Measurements from ENCODE around the gene TRIM13. TPM values are rescaled to one million over a fixed set of nuclear protein-coding genes. Genes with fewer than 3 reads are reported as not detected.
A peak's percentile ranks its signal among the peaks of the same experiment; 100 is the strongest.

Gene TRIM13
- polyA plus RNA-seq, 3 donors: 5.8 to 14.1 (median 6.1) TPM

DNA sequence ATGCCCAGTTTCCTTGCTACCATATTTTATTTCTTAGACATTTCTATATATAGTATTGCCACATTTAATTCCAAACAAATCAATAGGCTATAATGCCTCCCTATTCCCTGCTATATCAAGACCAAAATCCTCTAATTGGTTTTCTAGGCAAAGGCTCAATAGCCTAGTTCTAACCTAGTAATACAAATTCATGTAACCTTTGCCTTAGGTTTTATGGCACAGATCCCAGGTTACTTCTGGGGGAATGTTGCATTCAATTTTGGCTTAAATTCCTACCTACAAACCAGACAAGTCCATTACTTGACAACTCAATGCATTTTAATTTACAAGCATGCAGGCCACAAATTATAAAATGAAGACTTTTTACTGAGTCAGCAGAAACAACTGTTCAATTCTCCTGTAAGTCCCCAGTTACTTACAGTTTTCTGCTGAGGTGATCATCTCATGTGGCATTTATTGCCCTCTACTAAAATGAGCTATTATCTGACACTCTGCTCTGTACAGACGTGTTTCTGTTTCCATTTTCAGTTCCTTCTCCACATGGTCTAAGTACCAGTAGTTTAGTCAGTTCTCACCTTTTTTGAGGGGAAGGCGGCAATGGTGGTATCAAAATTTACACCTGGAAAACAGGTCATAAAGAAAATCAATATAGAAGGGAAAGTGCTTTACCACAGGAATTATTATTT lies 30.1 kb downstream of the TRIM13 start:
- peaks cover 23% of the 10 kb centered on the region for H3K79me2 ChIP-seq (ENCODE audit: insufficient read depth, low read length)
- H3K36me3 Mint-ChIP-seq: peaks cover 53 to 62% of the 10 kb centered on the region in 2 donors
- no peak overlapping the region for H2AFZ ChIP-seq (ENCODE audit: insufficient read depth, low read depth, low read length, poor library complexity, severe bottlenecking)
- no peak overlapping the region for H3K4me3 ChIP-seq (replicated peaks in 1 of 3; ENCODE audit: low read depth in 2 of 3, low read length in 3 of 3)
- H3K4me1 ChIP-seq (ENCODE audit: control insufficient read depth in 1 of 2, insufficient read depth in 2 of 2, low read length in 2 of 2): no peaks in the 10 kb centered on the region
- H3K4me3 Mint-ChIP-seq: no peak overlapping the region
- no peak overlapping the region for H3K9ac ChIP-seq (ENCODE audit: insufficient read depth, low read length, poor library complexity, severe bottlenecking)
- no peaks in the 10 kb centered on the region for H3K27me3 ChIP-seq (ENCODE audit: control insufficient read depth in 2 of 2, insufficient read depth in 2 of 2, low read length in 2 of 2)
- TF ChIP-seq, protein P1, sequence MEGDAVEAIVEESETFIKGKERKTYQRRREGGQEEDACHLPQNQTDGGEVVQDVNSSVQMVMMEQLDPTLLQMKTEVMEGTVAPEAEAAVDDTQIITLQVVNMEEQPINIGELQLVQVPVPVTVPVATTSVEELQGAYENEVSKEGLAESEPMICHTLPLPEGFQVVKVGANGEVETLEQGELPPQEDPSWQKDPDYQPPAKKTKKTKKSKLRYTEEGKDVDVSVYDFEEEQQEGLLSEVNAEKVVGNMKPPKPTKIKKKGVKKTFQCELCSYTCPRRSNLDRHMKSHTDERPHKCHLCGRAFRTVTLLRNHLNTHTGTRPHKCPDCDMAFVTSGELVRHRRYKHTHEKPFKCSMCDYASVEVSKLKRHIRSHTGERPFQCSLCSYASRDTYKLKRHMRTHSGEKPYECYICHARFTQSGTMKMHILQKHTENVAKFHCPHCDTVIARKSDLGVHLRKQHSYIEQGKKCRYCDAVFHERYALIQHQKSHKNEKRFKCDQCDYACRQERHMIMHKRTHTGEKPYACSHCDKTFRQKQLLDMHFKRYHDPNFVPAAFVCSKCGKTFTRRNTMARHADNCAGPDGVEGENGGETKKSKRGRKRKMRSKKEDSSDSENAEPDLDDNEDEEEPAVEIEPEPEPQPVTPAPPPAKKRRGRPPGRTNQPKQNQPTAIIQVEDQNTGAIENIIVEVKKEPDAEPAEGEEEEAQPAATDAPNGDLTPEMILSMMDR (IDR thresholded peaks at IDR 0.05): no peak
- intact Hi-C loops (cut with micrococcal nuclease): no loop called here
- H3K4me2 ChIP-seq (replicated peaks; ENCODE audit: extremely low read depth, low read length, poor library complexity, severe bottlenecking): no peak overlapping the region
- WGBS (ENCODE audit: insufficient coverage): no CpG with 5 or more reads among the region's 2 CpGs
- H3K27me3 Mint-ChIP-seq (ENCODE audit: low read depth in 3 of 3): no peaks in the 10 kb centered on the region
- H3K27ac Mint-ChIP-seq: peak overlapping the region in 1 of 7 donors; percentile 63
- no peak for DNase-seq
- H3K4me1 Mint-ChIP-seq: no peaks in the 10 kb centered on the region
- peaks cover 0 to 2% (median 0%) of the 10 kb centered on the region in 7 donors for H3K9me3 Mint-ChIP-seq
- peaks cover 39 to 74% of the 10 kb centered on the region in 2 donors for H3K36me3 ChIP-seq (replicated peaks in 1 of 2; ENCODE audit: control insufficient read depth in 1 of 2, insufficient read depth in 2 of 2, low read length in 2 of 2)
- H3K9me3 ChIP-seq (replicated peaks in 1 of 2; ENCODE audit: control insufficient read depth in 1 of 2, insufficient read depth in 1 of 2, low read length in 2 of 2): no peaks in the 10 kb centered on the region
- H3K27ac ChIP-seq (ENCODE audit: low read depth in 1 of 2, low read length in 2 of 2): peak overlapping the region in 1 of 2 donors; percentile 0
- peaks cover 44% of the 10 kb centered on the region for H4K20me1 ChIP-seq (ENCODE audit: insufficient read depth, low read length)

DNA sequence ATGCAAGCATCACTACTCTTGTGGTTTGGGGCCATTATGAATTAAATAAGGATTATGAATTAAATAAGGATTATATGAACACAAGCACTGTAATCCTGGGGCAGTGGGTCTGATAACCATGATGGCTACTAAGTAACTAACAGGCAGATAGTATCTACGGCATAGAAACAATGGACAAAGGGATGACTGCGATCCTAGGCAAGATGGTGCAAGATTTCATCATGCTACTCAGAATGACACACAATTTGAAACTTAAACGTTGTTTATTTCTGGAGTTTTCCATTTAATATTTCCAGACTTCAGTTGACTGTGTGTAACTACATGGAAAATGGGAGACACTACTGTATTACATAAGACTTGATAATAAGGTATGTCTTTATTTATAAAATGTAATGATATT lies 33.5 kb downstream of the TRIM13 start:
- no peak overlapping the region for H3K4me3 ChIP-seq (replicated peaks in 1 of 3; ENCODE audit: low read depth in 2 of 3, low read length in 3 of 3)
- DNase-seq: no peak
- no peaks in the 10 kb centered on the region for H3K27me3 ChIP-seq (ENCODE audit: control insufficient read depth in 2 of 2, insufficient read depth in 2 of 2, low read length in 2 of 2)
- H3K27ac ChIP-seq (ENCODE audit: low read depth in 1 of 2, low read length in 2 of 2): no peak overlapping the region
- WGBS (ENCODE audit: insufficient coverage): 100% methylated on average over 1 of the region's 3 CpGs
- TF ChIP-seq, protein P1 (IDR thresholded peaks at IDR 0.05): no peak
- peak overlapping the region in 1 of 7 donors; percentile 13 for H3K27ac Mint-ChIP-seq
- no peaks in the 10 kb centered on the region for H3K4me1 ChIP-seq (ENCODE audit: control insufficient read depth in 1 of 2, insufficient read depth in 2 of 2, low read length in 2 of 2)
- H3K4me3 Mint-ChIP-seq: no peak overlapping the region
- H3K36me3 Mint-ChIP-seq: peaks cover 33 to 35% of the 10 kb centered on the region in 2 donors
- H3K9me3 ChIP-seq (replicated peaks in 1 of 2; ENCODE audit: control insufficient read depth in 1 of 2, insufficient read depth in 1 of 2, low read length in 2 of 2): no peaks in the 10 kb centered on the region
- no peak overlapping the region for H2AFZ ChIP-seq (ENCODE audit: insufficient read depth, low read depth, low read length, poor library complexity, severe bottlenecking)
- peaks cover 17 to 40% of the 10 kb centered on the region in 2 donors for H3K36me3 ChIP-seq (replicated peaks in 1 of 2; ENCODE audit: control insufficient read depth in 1 of 2, insufficient read depth in 2 of 2, low read length in 2 of 2)
- H4K20me1 ChIP-seq (ENCODE audit: insufficient read depth, low read length): peaks cover 30% of the 10 kb centered on the region
- H3K9me3 Mint-ChIP-seq: no peaks in the 10 kb centered on the region
- H3K4me1 Mint-ChIP-seq: peaks cover 2% of the 10 kb centered on the region
- intact Hi-C loops (cut with micrococcal nuclease): no loop called here
- H3K27me3 Mint-ChIP-seq (ENCODE audit: low read depth in 3 of 3): no peaks in the 10 kb centered on the region
- peaks cover 13% of the 10 kb centered on the region for H3K79me2 ChIP-seq (ENCODE audit: insufficient read depth, low read length)
- H3K9ac ChIP-seq (ENCODE audit: insufficient read depth, low read length, poor library complexity, severe bottlenecking): no peak overlapping the region
- H3K4me2 ChIP-seq (replicated peaks; ENCODE audit: extremely low read depth, low read length, poor library complexity, severe bottlenecking): no peak overlapping the region

All from CD14-positive monocyte (primary cell).